Measurements from ENCODE around the gene EVL. TPM values are rescaled to one million over a fixed set of nuclear protein-coding genes. Genes with fewer than 3 reads are reported as not detected.

EVL gene
- total and polyA plus RNA-seq, 2 donors (not counting 1 experiment from before 2014, with no cell fraction given) = 23.5 to 28.1 TPM

DNA sequence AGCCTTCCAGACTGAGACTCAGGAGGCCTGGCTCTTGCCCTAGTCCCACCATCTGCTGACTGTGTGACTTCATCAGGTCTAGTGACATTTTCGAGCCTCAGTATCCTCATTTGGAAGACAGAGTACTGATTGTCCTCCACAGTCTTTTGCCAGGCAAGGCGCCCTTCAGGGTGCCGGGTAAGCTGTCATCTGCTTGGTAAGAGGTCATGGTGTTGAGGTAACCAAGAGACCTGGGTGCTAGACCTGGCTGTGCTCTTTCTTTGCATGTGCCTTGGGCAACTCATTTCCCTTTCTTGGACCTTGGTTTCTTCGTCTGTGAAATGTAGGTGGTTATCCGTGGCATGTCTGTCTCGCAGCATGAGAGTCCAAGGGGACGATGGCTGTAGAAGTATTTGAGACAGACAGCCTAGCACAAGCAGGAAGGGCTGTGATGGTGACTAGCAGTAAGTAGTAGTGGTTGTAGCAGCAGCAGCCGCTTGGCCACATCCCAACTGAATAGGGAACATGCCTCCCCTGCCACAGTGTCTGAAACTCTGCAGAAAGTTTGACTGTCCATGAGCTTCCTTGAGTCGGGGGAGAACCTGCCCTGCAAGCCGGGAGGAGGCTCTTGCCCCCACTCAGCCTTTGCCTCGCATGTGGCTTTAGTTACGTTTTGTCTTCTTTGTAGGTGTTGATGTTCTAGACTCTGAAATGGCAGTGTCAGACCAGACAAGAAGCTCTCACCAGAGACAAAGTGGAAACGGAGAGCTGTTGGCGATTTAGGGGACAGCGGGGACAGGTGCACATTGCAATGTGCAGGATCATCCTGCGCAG is 40.3 kb downstream of the EVL start:
- Histone ChIP-seq H3K79me2 (ENCODE audit: control insufficient read depth, insufficient read depth, low read length) (no peaks in the 10 kb centered on the region), H4K20me1 (ENCODE audit: control insufficient read depth, extremely low read depth, insufficient read depth, low read length) (no peaks in the 10 kb centered on the region), H3K27ac (ENCODE audit: insufficient read depth, low read length) (no peak overlapping the region), H3K4me3 (replicated peaks in 1 of 4; ENCODE audit: control extremely low read depth in 1 of 4, insufficient read depth in 1 of 4, low read depth in 3 of 4, low read length in 4 of 4) (no peak overlapping the region), H3K27me3 (ENCODE audit: control insufficient read depth, insufficient read depth, low read length) (no peaks in the 10 kb centered on the region), H3K4me1 (ENCODE audit: control insufficient read depth, extremely low read depth, insufficient read depth, low read length) (peaks cover 12% of the 10 kb centered on the region), H3K9ac (ENCODE audit: insufficient read depth, low read length) (no peak overlapping the region), H3K9me3 (ENCODE audit: control insufficient read depth, insufficient read depth, low read depth, low read length) (no peaks in the 10 kb centered on the region), H3K36me3 (ENCODE audit: control insufficient read depth, insufficient read depth, low read length) (no peaks in the 10 kb centered on the region), H2AFZ (ENCODE audit: low read length) (no peak overlapping the region), H3K4me2 (ENCODE audit: extremely low read depth, insufficient read depth, low read length) (no peak overlapping the region)
- TF ChIP-seq EZH2 (IDR thresholded peaks at IDR 0.05; ENCODE audit: low read length, missing control alignments) = no peak
- TF ChIP-seq, protein P1, sequence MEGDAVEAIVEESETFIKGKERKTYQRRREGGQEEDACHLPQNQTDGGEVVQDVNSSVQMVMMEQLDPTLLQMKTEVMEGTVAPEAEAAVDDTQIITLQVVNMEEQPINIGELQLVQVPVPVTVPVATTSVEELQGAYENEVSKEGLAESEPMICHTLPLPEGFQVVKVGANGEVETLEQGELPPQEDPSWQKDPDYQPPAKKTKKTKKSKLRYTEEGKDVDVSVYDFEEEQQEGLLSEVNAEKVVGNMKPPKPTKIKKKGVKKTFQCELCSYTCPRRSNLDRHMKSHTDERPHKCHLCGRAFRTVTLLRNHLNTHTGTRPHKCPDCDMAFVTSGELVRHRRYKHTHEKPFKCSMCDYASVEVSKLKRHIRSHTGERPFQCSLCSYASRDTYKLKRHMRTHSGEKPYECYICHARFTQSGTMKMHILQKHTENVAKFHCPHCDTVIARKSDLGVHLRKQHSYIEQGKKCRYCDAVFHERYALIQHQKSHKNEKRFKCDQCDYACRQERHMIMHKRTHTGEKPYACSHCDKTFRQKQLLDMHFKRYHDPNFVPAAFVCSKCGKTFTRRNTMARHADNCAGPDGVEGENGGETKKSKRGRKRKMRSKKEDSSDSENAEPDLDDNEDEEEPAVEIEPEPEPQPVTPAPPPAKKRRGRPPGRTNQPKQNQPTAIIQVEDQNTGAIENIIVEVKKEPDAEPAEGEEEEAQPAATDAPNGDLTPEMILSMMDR (conservative IDR thresholded peaks at IDR 0.05 in 1 of 2, IDR thresholded peaks at IDR 0.05 in 1 of 2; ENCODE audit: low read depth in 1 of 2, low read length in 2 of 2) = no peak
- no peak for DNase-seq (ENCODE audit: low read depth in 2 of 2)

DNA sequence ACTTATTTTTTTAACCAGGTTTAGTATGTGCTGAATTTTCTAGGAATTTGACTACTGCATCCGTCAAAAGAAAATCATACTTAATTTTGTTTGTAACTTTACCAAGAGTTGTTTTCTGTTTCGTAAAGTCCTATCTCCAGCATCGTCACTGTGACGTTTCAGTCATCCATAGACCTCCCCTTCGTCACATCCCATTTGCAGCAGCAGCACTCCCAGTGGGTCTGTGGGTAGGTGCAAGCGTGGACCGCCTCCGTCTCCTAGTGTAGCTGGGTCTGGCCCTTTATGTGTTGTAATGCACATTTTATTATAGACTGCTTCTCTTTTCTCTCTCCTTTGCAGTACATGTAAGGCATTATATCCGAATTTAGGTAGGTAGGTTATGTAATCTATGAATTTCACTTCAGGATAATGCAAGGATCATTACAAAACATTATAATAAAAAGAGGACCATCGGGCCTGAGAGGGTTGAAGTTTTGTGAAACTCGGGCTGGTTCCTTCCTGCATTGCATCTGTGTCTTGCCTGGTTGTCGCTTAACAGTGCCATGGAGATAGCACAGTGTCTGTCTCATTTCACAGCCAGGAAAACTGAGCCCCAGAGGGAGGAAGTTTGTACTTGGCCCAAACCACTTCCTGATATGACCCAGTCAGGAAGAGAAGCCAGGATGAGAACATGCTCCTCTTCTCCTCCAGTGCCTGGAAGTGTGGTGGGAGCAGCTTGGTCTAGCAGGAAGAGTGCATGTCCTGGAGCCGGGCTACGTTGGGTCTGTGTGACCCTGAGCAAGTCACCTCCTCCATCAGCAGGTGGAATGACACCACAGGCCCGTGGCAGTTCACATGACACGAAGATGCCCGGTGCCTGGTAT is 41.3 kb downstream of the EVL start:
- no peak for DNase-seq (ENCODE audit: low read depth in 2 of 2)
- H3K4me1 ChIP-seq (ENCODE audit: control insufficient read depth, extremely low read depth, insufficient read depth, low read length) = peaks cover 12% of the 10 kb centered on the region
- no peak overlapping the region for H3K4me3 ChIP-seq (replicated peaks in 1 of 4; ENCODE audit: control extremely low read depth in 1 of 4, insufficient read depth in 1 of 4, low read depth in 3 of 4, low read length in 4 of 4)
- H3K36me3 ChIP-seq (ENCODE audit: control insufficient read depth, insufficient read depth, low read length) = no peaks in the 10 kb centered on the region
- no peaks in the 10 kb centered on the region for H3K27me3 ChIP-seq (ENCODE audit: control insufficient read depth, insufficient read depth, low read length)
- no peak overlapping the region for H3K4me2 ChIP-seq (ENCODE audit: extremely low read depth, insufficient read depth, low read length)
- no peaks in the 10 kb centered on the region for H3K9me3 ChIP-seq (ENCODE audit: control insufficient read depth, insufficient read depth, low read depth, low read length)
- no peaks in the 10 kb centered on the region for H4K20me1 ChIP-seq (ENCODE audit: control insufficient read depth, extremely low read depth, insufficient read depth, low read length)
- H3K9ac ChIP-seq (ENCODE audit: insufficient read depth, low read length) = no peak overlapping the region
- no peak for TF ChIP-seq EZH2 (IDR thresholded peaks at IDR 0.05; ENCODE audit: low read length, missing control alignments)
- TF ChIP-seq, protein P1 (conservative IDR thresholded peaks at IDR 0.05 in 1 of 2, IDR thresholded peaks at IDR 0.05 in 1 of 2; ENCODE audit: low read depth in 1 of 2, low read length in 2 of 2) = no peak
- no peak overlapping the region for H3K27ac ChIP-seq (ENCODE audit: insufficient read depth, low read length)
- no peaks in the 10 kb centered on the region for H3K79me2 ChIP-seq (ENCODE audit: control insufficient read depth, insufficient read depth, low read length)
- no peak overlapping the region for H2AFZ ChIP-seq (ENCODE audit: low read length)

DNA sequence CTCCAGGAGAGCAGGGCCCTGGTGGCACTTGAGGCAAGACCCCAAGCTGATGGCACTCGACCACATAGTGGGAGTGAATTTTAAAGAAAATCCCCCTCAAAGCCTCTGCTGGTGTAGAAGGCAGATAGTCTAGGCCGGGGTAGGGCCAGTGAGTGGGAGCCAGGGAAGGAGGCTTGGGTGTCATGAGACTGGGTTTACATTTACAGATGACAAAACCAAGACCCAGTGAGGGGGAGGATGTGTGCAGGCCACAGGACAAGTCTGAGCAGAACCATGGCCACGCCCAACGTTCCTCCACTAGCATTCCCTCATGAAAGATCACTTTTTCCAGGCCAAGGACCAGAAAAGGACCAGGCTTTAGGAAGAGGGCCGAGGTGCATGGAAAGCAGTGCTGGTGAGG is 42.0 kb downstream of the EVL start:
- TF ChIP-seq, protein P1 (conservative IDR thresholded peaks at IDR 0.05 in 1 of 2, IDR thresholded peaks at IDR 0.05 in 1 of 2; ENCODE audit: low read depth in 1 of 2, low read length in 2 of 2) = no peak
- TF ChIP-seq EZH2 (IDR thresholded peaks at IDR 0.05; ENCODE audit: low read length, missing control alignments) = no peak
- H3K9ac ChIP-seq (ENCODE audit: insufficient read depth, low read length) = no peak overlapping the region
- H3K4me1 ChIP-seq (ENCODE audit: control insufficient read depth, extremely low read depth, insufficient read depth, low read length) = peaks cover 12% of the 10 kb centered on the region
- H3K9me3 ChIP-seq (ENCODE audit: control insufficient read depth, insufficient read depth, low read depth, low read length) = no peaks in the 10 kb centered on the region
- no peaks in the 10 kb centered on the region for H3K79me2 ChIP-seq (ENCODE audit: control insufficient read depth, insufficient read depth, low read length)
- no peaks in the 10 kb centered on the region for H3K27me3 ChIP-seq (ENCODE audit: control insufficient read depth, insufficient read depth, low read length)
- no peaks in the 10 kb centered on the region for H3K36me3 ChIP-seq (ENCODE audit: control insufficient read depth, insufficient read depth, low read length)
- no peaks in the 10 kb centered on the region for H4K20me1 ChIP-seq (ENCODE audit: control insufficient read depth, extremely low read depth, insufficient read depth, low read length)
- DNase-seq (ENCODE audit: low read depth in 2 of 2) = no peak
- H3K27ac ChIP-seq (ENCODE audit: insufficient read depth, low read length) = no peak overlapping the region
- no peak overlapping the region for H3K4me3 ChIP-seq (replicated peaks in 1 of 4; ENCODE audit: control extremely low read depth in 1 of 4, insufficient read depth in 1 of 4, low read depth in 3 of 4, low read length in 4 of 4)
- H3K4me2 ChIP-seq (ENCODE audit: extremely low read depth, insufficient read depth, low read length) = no peak overlapping the region
- H2AFZ ChIP-seq (ENCODE audit: low read length) = no peak overlapping the region

Measured in fibroblast of lung (primary cell).